Vagina (tissue), 2 donors: ENCODE measurements around the gene MTMR12. TPM values are rescaled to one million over a fixed set of nuclear protein-coding genes. Genes with fewer than 3 reads are reported as not detected.

Experiments used
- DNase-seq, 2 donors: peaks; one replicate each; pipeline ENCODE4 v3.0.0-alpha.2; 2017; ENCODE audit errors: extremely low spot score in 2 of 2
- H3K27ac ChIP-seq: fragments of 200-600 bp; sonication (generic); one replicate; pipeline ENCODE4 v1.5.1; 2019
- H3K27me3 ChIP-seq: fragments of 200-600 bp; sonication (generic); one replicate; pipeline ENCODE4 v1.5.1; 2019
- H3K36me3 ChIP-seq, 2 donors: fragments of 200-600 bp; sonication (generic); one replicate each; pipeline ENCODE4 v1.5.1; 2017 to 2019
- H3K4me1 ChIP-seq: fragments of 200-600 bp; sonication (generic); one replicate; pipeline ENCODE4 v1.5.1; 2019
- H3K4me3 ChIP-seq, 2 donors: fragments of 200-600 bp; sonication (generic); 1 replicate in 1 of 2; 2 replicates in 1 of 2; pipeline ENCODE4 v1.5.1; 2016 to 2019
- H3K9me3 ChIP-seq: fragments of 200-600 bp; sonication (generic); one replicate; pipeline ENCODE4 v1.5.1; 2019
- CTCF ChIP-seq, 3 experiments: fragments of 450-650 bp in 2 of 3; fragments of 200-600 bp in 1 of 3; sonication (generic) in 1 of 3; IDR thresholded peaks; one replicate each; pipeline ENCODE4 v1.5.1; 2017 to 2019; ENCODE audit warnings: antibody characterized with exemption in 3 of 3, mild to moderate bottlenecking in 2 of 3, moderate library complexity in 2 of 3
- POLR2A ChIP-seq, 2 donors: fragments of 450-650 bp; IDR thresholded peaks; one replicate each; pipeline ENCODE4 v1.6.1; 2017; ENCODE audit warnings: antibody characterized with exemption in 2 of 2, mild to moderate bottlenecking in 2 of 2, moderate library complexity in 2 of 2
- POLR2AphosphoS5 ChIP-seq, 2 donors: sonication (generic); formaldehyde crosslinking; IDR thresholded peaks; one replicate each; pipeline ENCODE4 v1.9.0; 2017; ENCODE audit warnings: antibody characterized with exemption in 2 of 2, mild to moderate bottlenecking in 2 of 2, low read depth in 1 of 2; ENCODE audit not compliant: insufficient read depth in 1 of 2
- intact Hi-C: fragments of 100-400 bp; cut with DNase I; formaldehyde crosslinking; loops from one replicate; pipeline ENCODE4 v1.15.1; 2023
- total RNA-seq: library from RNA; depleted of rRNA; stranded (reverse); fragments of >200 nt; gene quantifications from one replicate; pipeline ENCODE4 v1.2.3, GENCODE V29; 2016

Gene MTMR12
- total RNA-seq, 1 donor from 2014 or later = 23.8 TPM

- Histone ChIP-seq H3K4me1 (peaks cover 8% of the 10 kb centered on the region), H3K27ac (no peak overlapping the region), H3K9me3 (no peaks in the 10 kb centered on the region), H3K27me3 (no peaks in the 10 kb centered on the region), H3K4me3 (no peak overlapping the region), H3K36me3 (no peaks in the 10 kb centered on the region)
- intact Hi-C loops = loop anchor here (5.0 kb wide), 1 partner anchor 102 kb away; no protein-coding TSS in a partner anchor
- TF ChIP-seq POLR2AphosphoS5 (IDR thresholded peaks at IDR 0.05; ENCODE audit: insufficient read depth in 1 of 2, low read depth in 1 of 2) (no peak), POLR2A (IDR thresholded peaks at IDR 0.05) (no peak), CTCF (IDR thresholded peaks at IDR 0.05) (peak; percentile 8 to 55 (median 21))
- no peak for DNase-seq
These were observed 16.7 kb upstream of the MTMR12 start for GRCh38 chr5:32329395-32329834.

- H3K4me1 ChIP-seq = no peaks in the 10 kb centered on the region
- no peaks in the 10 kb centered on the region for H3K9me3 ChIP-seq
- no peaks in the 10 kb centered on the region for H3K27me3 ChIP-seq
- no peak overlapping the region for H3K4me3 ChIP-seq
- H3K27ac ChIP-seq = no peak overlapping the region
- no peak for TF ChIP-seq CTCF (IDR thresholded peaks at IDR 0.05)
- DNase-seq = no peak
- intact Hi-C loops = loop anchor here (5.0 kb wide), 1 partner anchor 99 kb away; no protein-coding TSS in a partner anchor
- no peaks in the 10 kb centered on the region for H3K36me3 ChIP-seq
These were observed 13.6 kb upstream of the MTMR12 start for GRCh38 chr5:32326216-32326772.

GRCh38 chr5:32325616-32326015 is 12.9 kb upstream of the MTMR12 start:
- no peak for TF ChIP-seq POLR2A (IDR thresholded peaks at IDR 0.05)
- no peak for TF ChIP-seq POLR2AphosphoS5 (IDR thresholded peaks at IDR 0.05; ENCODE audit: insufficient read depth in 1 of 2, low read depth in 1 of 2)
- no peak for TF ChIP-seq CTCF (IDR thresholded peaks at IDR 0.05)
- Histone ChIP-seq H3K27ac (no peak overlapping the region), H3K4me1 (no peaks in the 10 kb centered on the region), H3K36me3 (no peaks in the 10 kb centered on the region), H3K4me3 (no peak overlapping the region), H3K9me3 (no peaks in the 10 kb centered on the region), H3K27me3 (no peaks in the 10 kb centered on the region)
- DNase-seq = no peak
- intact Hi-C loops = loop anchor here (5.0 kb wide), 1 partner anchor 98 kb away; no protein-coding TSS in a partner anchor

GRCh38 chr5:32325062-32325461 is 12.3 kb upstream of the MTMR12 start:
- intact Hi-C loops = loop anchor here (5.0 kb wide), 1 partner anchor 98 kb away; no protein-coding TSS in a partner anchor
- Histone ChIP-seq H3K4me1 (no peaks in the 10 kb centered on the region), H3K27ac (no peak overlapping the region), H3K4me3 (no peak overlapping the region), H3K36me3 (no peaks in the 10 kb centered on the region), H3K9me3 (no peaks in the 10 kb centered on the region), H3K27me3 (no peaks in the 10 kb centered on the region)
- no peak for DNase-seq
- TF ChIP-seq POLR2AphosphoS5 (IDR thresholded peaks at IDR 0.05; ENCODE audit: insufficient read depth in 1 of 2, low read depth in 1 of 2) (no peak), POLR2A (IDR thresholded peaks at IDR 0.05) (no peak), CTCF (IDR thresholded peaks at IDR 0.05) (no peak)

- no peak for DNase-seq
- Histone ChIP-seq H3K9me3 (no peaks in the 10 kb centered on the region), H3K4me1 (no peaks in the 10 kb centered on the region), H3K4me3 (no peak overlapping the region), H3K27me3 (no peaks in the 10 kb centered on the region), H3K36me3 (no peaks in the 10 kb centered on the region), H3K27ac (no peak overlapping the region)
- intact Hi-C loops = no loop called here
- TF ChIP-seq CTCF (IDR thresholded peaks at IDR 0.05) (no peak), POLR2AphosphoS5 (IDR thresholded peaks at IDR 0.05; ENCODE audit: insufficient read depth in 1 of 2, low read depth in 1 of 2) (no peak), POLR2A (IDR thresholded peaks at IDR 0.05) (no peak)
These were observed 11.0 kb upstream of the MTMR12 start for GRCh38 chr5:32323741-32324140.
